Panc1 (cell line): ENCODE measurements around the gene HCN3. TPM values are rescaled to one million over a fixed set of nuclear protein-coding genes. Genes with fewer than 3 reads are reported as not detected.

Experiments used
- ATAC-seq: fragments of 200-7000 bp; cut with Tn5 transposase; 2 replicates; pipeline ENCODE4 v1.9.1; 2020; ENCODE audit warnings: mild to moderate bottlenecking, moderate library complexity
- BruUV-seq: library from RNA; stranded (reverse); fragments of 400-500 nt; replicated peaks from 2 replicates; lab custom pipeline; 2021; lab: Mats Ljungman, UMichigan
- CTCF ChIA-PET: fragments of 300-600 bp; sonication (Branson Sonifier 250); formaldehyde crosslinking; loops from one replicate; lab custom pipeline; 2022; ENCODE audit warnings: antibody characterized with exemption; lab: Charles Lee
- POLR2A ChIA-PET: fragments of 300-600 bp; sonication (Branson Sonifier 250); formaldehyde crosslinking; loops from one replicate; lab custom pipeline; 2022; ENCODE audit warnings: antibody characterized with exemption; lab: Charles Lee
- DNase-seq: peaks from one replicate; pipeline ENCODE4 v3.0.0-alpha.2; 2010; ENCODE audit warnings: low read depth, low spot score
- H3K27ac ChIP-seq: 2 replicates; pipeline ENCODE4 v1.5.1; 2011; ENCODE audit warnings: mild to moderate bottlenecking, low read length, inconsistent platforms
- H3K27me3 ChIP-seq: fragments of 200-500 bp; sonication (Bioruptor generic); 2 replicates; pipeline ENCODE4 v1.6.0; 2014; ENCODE audit warnings: low read length, inconsistent platforms; ENCODE audit not compliant: control insufficient read depth, insufficient read depth
- H3K36me3 ChIP-seq: fragments of 200-500 bp; sonication (Bioruptor generic); 2 replicates; pipeline ENCODE4 v1.5.1; 2014; ENCODE audit warnings: inconsistent platforms, mild to moderate bottlenecking, low read length, moderate library complexity; ENCODE audit not compliant: control insufficient read depth, insufficient read depth
- H3K4me1 ChIP-seq: 2 replicates; pipeline ENCODE4 v1.5.1; 2011; ENCODE audit warnings: inconsistent platforms, mild to moderate bottlenecking, low read length, moderate library complexity; ENCODE audit not compliant: control insufficient read depth, insufficient read depth
- H3K4me3 ChIP-seq, 2 experiments: 2 replicates each; pipeline ENCODE4 v1.5.1; 2011 to 2012; ENCODE audit warnings: low read depth in 2 of 2, low read length in 2 of 2, mild to moderate bottlenecking in 2 of 2, inconsistent platforms in 1 of 2, moderate library complexity in 1 of 2
- H3K9me3 ChIP-seq: fragments of 200-500 bp; sonication (Bioruptor generic); 2 replicates; pipeline ENCODE4 v1.5.1; 2014; ENCODE audit warnings: low read depth, mild to moderate bottlenecking, inconsistent platforms, low read length, moderate library complexity; ENCODE audit not compliant: control insufficient read depth, insufficient read depth
- CTCF ChIP-seq: fragments of 450-650 bp; IDR thresholded peaks from 2 replicates; pipeline ENCODE4 v1.5.1; 2017; ENCODE audit warnings: mild to moderate bottlenecking
- POLR2AphosphoS5 ChIP-seq: IDR thresholded peaks from 2 replicates; pipeline ENCODE4 v1.6.1; 2012; ENCODE audit warnings: mild to moderate bottlenecking, low read depth, low read length, moderate library complexity
- REST ChIP-seq, 2 experiments: IDR thresholded peaks; 2 replicates each; pipeline ENCODE4 v1.6.1; 2011 to 2012; ENCODE audit warnings: low read depth in 2 of 2, control low read depth in 1 of 2, low read length in 1 of 2, mild to moderate bottlenecking in 1 of 2, moderate library complexity in 1 of 2; ENCODE audit not compliant: insufficient read depth in 1 of 2
- SIN3A ChIP-seq: IDR thresholded peaks from 2 replicates; pipeline ENCODE4 v1.6.1; 2012; ENCODE audit warnings: low read depth, mild to moderate bottlenecking, low read length, moderate library complexity, borderline replicate concordance; ENCODE audit not compliant: insufficient read depth
- TCF7L2 ChIP-seq: IDR thresholded peaks from 2 replicates; pipeline ENCODE4 v1.6.1; 2011; ENCODE audit warnings: mild to moderate bottlenecking, low read depth, low read length, inconsistent platforms
- in situ Hi-C: cut with HindIII; loops from 2 replicates; pipeline ENCODE4 v1.10.0; 2016; ENCODE audit warnings: low sequenced_read_pairs, low pct_unique_long_range_greater_than_20kb
- intact Hi-C: fragments of 100-400 bp; cut with micrococcal nuclease; formaldehyde crosslinking; loops from one replicate; pipeline ENCODE4 v1.10.0; 2022; ENCODE audit not compliant: unreplicated experiment
- total RNA-seq: library from RNA; stranded (reverse); gene quantifications from one replicate; pipeline ENCODE4 v1.2.1, GENCODE V29; 2021; ENCODE audit not compliant: unreplicated experiment

HCN3 gene
- total RNA-seq, 1 experiment from 2014 or later: 7.8 TPM

GRCh38 chr1:155261852-155262673 lies 15.2 kb upstream of the HCN3 start, which contains the start of gene SCAMP3:
Gene SCAMP3, minus strand, starts transcription at chr1:155262360. Its CDS starts 209 bp downstream, at chr1:155262151.
- peaks cover 13% of the 10 kb centered on the region for H3K4me1 ChIP-seq
- ChIA-PET POLR2A (no interaction called here), CTCF (interaction anchor here (1.1 kb wide), 1 partner anchor 12 kb away, joined by 4 read pairs; no protein-coding TSS in a partner anchor)
- in situ Hi-C loops: no loop called here
- no peaks in the 10 kb centered on the region for H3K9me3 ChIP-seq
- peak within 1 kb of the TSS; percentile 97 for H3K27ac ChIP-seq
- no TSS peak for BruUV-seq
- peaks cover 12% of the 10 kb centered on the region for H3K36me3 ChIP-seq
- TF ChIP-seq REST (IDR thresholded peaks at IDR 0.05; ENCODE audit: insufficient read depth in 1 of 2, low read depth in 2 of 2, low read length in 1 of 2) (0 out of 4 replicates have a peak, but pooled peaks of 1 of the 2 experiments have one; percentile 57), POLR2AphosphoS5 (peak; percentile 99), SIN3A (peak; percentile 74), TCF7L2 (no peak), CTCF (no peak)
- H3K4me3 ChIP-seq: peak within 1 kb of the TSS; percentile 87 to 95
- intact Hi-C loops: no loop called here
- H3K27me3 ChIP-seq: no peaks in the 10 kb centered on the region
- DNase-seq (peak; percentile 94), ATAC-seq (peak; percentile 97)

GRCh38 chr1:155263067-155263466 lies 14.2 kb upstream of the HCN3 start:
- in situ Hi-C loops (no loop called here), intact Hi-C loops (no loop called here)
- DNase-seq (no peak), ATAC-seq (no peak)
- BruUV-seq: no TSS peak
- CTCF ChIA-PET: interaction anchor here (0.7 kb wide), 1 partner anchor 11 kb away, joined by 3 read pairs; no protein-coding TSS in a partner anchor
- POLR2A ChIA-PET: no interaction called here
- peak overlapping the region; percentile 97 for H3K27ac ChIP-seq
- H3K36me3 ChIP-seq: peaks cover 18% of the 10 kb centered on the region
- no peak for TF ChIP-seq POLR2AphosphoS5
- no peak for TF ChIP-seq REST (IDR thresholded peaks at IDR 0.05; ENCODE audit: insufficient read depth in 1 of 2, low read depth in 2 of 2, low read length in 1 of 2)
- no peak for TF ChIP-seq TCF7L2
- no peak for TF ChIP-seq CTCF
- no peak for TF ChIP-seq SIN3A
- no peak overlapping the region for H3K4me3 ChIP-seq
- H3K4me1 ChIP-seq: peaks cover 13% of the 10 kb centered on the region
- no peaks in the 10 kb centered on the region for H3K9me3 ChIP-seq
- no peaks in the 10 kb centered on the region for H3K27me3 ChIP-seq
